22Rv1 (cell line): ENCODE results near the gene ZFYVE19.

Source experiments
- H3K27ac ChIP-seq: fragments of 450-650 bp; 2 replicates; pipeline ENCODE4 v1.5.1; 2017
- CTCF ChIP-seq: fragments of 450-650 bp; IDR thresholded peaks from 2 replicates; pipeline ENCODE4 v1.5.1; 2017; ENCODE audit warnings: mild to moderate bottlenecking
- ZFX ChIP-seq: fragments of 450-650 bp; IDR thresholded peaks from 2 replicates; pipeline ENCODE4 v1.6.1; 2017; ENCODE audit warnings: antibody characterized with exemption, borderline replicate concordance

The ZFYVE19 gene

GRCh38 chr15:40792394-40792793 is 14.5 kb upstream of the ZFYVE19 start:
- peak overlapping the region; percentile 58 for H3K27ac ChIP-seq
- TF ChIP-seq CTCF (no peak), ZFX (no peak)

- TF ChIP-seq ZFX (no peak), CTCF (no peak)
- H3K27ac ChIP-seq, result peak overlapping the region; percentile 58
Observed at GRCh38 chr15:40793216-40793989, 13.5 kb upstream of the ZFYVE19 start.

GRCh38 chr15:40796041-40796440 is 10.8 kb upstream of the ZFYVE19 start:
- H3K27ac ChIP-seq, result no peak overlapping the region
- TF ChIP-seq ZFX (no peak), CTCF (no peak)

- no peak for TF ChIP-seq CTCF
- no peak for TF ChIP-seq ZFX
- H3K27ac ChIP-seq, result no peak overlapping the region
Observed at GRCh38 chr15:40796512-40796911, 10.4 kb upstream of the ZFYVE19 start.

GRCh38 chr15:40799523-40799922 is 7.4 kb upstream of the ZFYVE19 start:
- no peak overlapping the region for H3K27ac ChIP-seq
- TF ChIP-seq CTCF, result no peak
- no peak for TF ChIP-seq ZFX

GRCh38 chr15:40803076-40803475 is 3.8 kb upstream of the ZFYVE19 start:
- TF ChIP-seq ZFX, result no peak
- TF ChIP-seq CTCF, result no peak
- H3K27ac ChIP-seq, result peak overlapping the region; percentile 27; the same call in 1 of the 2 replicates

GRCh38 chr15:40803688-40804087 is 3.2 kb upstream of the ZFYVE19 start:
- H3K27ac ChIP-seq, result peak overlapping the region; percentile 27; the same call in 1 of the 2 replicates
- peak; percentile 13 for TF ChIP-seq CTCF
- TF ChIP-seq ZFX, result no peak
